ENCODE measurements around the gene ITGA2. TPM values are rescaled to one million over a fixed set of nuclear protein-coding genes. Genes with fewer than 3 reads are reported as not detected.

The ITGA2 gene
- total RNA-seq, 4 donors from 2014 or later, result 0.34 to 0.88 (median 0.62) TPM

DNA sequence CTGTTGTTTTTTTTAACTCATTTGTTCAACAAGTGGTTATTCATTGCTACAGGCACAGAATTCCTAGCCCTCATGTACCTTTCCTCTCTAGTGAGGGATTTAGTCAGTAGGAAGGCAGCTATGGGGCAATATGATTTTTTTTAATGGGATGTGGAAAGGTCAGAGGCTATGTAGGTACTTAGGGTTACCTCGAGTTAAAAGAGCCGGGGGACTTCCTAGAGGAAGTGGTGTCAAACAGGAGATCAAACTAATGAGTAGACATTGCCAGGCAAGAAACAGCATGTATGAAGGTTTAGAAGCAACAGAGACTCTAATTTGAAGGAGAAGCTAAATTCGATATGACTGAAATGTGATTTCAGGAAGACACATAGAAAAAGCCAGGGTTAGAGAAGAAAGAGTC, 50.7 kb downstream of the ITGA2 start:
- TF ChIP-seq, protein P1, sequence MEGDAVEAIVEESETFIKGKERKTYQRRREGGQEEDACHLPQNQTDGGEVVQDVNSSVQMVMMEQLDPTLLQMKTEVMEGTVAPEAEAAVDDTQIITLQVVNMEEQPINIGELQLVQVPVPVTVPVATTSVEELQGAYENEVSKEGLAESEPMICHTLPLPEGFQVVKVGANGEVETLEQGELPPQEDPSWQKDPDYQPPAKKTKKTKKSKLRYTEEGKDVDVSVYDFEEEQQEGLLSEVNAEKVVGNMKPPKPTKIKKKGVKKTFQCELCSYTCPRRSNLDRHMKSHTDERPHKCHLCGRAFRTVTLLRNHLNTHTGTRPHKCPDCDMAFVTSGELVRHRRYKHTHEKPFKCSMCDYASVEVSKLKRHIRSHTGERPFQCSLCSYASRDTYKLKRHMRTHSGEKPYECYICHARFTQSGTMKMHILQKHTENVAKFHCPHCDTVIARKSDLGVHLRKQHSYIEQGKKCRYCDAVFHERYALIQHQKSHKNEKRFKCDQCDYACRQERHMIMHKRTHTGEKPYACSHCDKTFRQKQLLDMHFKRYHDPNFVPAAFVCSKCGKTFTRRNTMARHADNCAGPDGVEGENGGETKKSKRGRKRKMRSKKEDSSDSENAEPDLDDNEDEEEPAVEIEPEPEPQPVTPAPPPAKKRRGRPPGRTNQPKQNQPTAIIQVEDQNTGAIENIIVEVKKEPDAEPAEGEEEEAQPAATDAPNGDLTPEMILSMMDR (IDR thresholded peaks at IDR 0.05; ENCODE audit: low read depth), result no peak

DNA sequence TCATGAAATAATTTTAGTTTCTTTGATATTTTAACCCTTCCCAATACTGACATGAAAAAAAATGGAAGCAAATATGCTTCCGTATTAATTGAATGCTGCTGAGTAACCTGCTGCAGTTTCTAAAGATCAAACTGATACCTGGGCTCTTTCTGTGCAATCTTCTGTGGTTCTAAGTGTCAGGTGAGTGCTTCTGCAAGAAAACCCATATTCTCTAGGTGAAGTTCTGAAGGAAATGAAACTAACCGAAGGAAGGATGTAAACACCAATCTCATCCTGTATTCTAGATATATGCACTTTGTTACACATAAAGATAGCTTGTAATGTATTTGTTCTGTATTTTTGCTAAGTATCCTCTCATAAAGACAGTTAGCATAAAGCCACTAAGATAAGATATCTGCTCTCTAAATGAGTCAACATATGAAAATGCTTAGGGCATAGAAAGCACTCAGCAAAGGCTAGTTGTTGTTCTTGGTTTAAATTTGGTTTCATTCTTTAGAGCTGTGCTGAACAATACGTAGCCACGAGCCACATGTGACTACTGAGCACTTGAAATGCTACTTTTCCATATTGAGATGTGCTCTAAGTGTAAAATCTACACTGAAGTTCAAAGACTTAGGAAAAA, 52.0 kb downstream of the ITGA2 start:
- TF ChIP-seq, protein P1 (IDR thresholded peaks at IDR 0.05; ENCODE audit: low read depth), result no peak

DNA sequence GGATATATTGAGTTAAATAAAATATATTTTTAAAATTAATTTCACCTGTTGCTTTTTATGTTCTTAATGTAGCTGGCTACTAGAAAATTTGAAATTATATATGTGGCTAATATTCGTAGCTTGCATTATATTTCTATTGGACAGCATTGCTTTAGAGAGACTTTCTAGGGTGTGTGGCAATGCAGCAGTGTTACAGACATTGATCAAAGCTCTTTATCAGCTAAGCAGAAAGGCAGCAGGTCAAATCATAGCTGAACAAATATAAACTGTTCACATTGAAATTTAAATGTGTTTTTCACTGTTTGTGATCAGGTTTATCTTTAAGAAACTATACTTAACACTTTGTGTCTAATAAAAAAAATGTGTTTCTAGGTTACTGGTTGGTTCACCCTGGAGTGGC, 52.6 kb downstream of the ITGA2 start:
- TF ChIP-seq, protein P1 (IDR thresholded peaks at IDR 0.05; ENCODE audit: low read depth), result no peak

DNA sequence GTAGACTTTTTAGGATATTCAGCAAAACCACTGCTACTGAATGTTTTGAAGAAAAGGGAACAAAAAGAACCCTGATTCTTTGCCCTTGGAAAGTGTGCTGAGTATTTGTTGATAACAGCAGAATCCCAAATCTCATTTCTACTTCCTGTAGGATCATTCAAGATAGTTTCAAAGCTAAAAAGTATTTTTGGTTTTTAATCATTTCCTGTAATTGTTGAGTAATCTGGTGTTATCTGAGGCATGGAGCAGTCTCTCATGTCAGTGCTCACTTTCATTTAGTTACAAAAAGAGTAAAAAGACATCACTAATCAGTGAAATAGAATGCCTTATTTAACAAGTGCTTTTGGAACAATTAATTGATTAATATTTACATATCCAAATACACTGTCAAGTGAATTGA, 56.1 kb downstream of the ITGA2 start:
- TF ChIP-seq, protein P1 (IDR thresholded peaks at IDR 0.05; ENCODE audit: low read depth), result no peak

DNA sequence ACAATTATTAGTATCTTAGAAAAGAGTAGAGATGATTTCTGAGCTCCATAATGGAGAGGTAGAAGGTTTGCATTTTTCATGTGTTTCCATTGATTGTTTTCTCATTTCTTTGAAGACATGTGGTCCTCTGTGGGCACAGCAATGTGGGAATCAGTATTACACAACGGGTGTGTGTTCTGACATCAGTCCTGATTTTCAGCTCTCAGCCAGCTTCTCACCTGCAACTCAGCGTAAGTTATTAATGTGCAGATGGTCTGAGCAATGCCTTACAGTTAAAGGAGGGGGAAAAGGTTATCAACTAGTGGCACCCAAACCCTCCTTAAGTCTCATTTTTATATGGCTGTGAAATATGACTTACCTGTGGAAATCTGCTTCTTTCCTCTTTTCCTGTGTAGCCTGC, 59.1 kb downstream of the ITGA2 start:
- TF ChIP-seq, protein P1 (IDR thresholded peaks at IDR 0.05; ENCODE audit: low read depth), result no peak

DNA sequence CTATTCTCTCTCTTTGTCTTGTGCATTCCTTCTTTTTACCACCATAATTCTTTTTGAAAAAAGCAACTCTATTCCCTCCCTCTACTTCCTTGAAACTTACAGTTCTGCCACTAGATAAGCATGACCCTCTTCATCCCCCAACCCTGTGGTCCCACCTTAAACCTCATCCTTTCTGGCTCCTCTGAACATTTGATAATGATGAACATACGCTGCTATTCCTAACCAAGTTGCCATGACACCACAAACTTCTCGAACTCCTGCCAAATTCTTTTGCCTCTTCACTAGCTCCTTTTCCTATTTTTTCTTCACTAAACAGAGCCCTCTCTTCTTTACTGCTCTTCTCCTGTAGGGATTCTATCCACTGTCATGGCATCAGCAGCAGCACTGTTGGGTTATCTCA, 63.3 kb downstream of the ITGA2 start:
- TF ChIP-seq, protein P1 (IDR thresholded peaks at IDR 0.05; ENCODE audit: low read depth), result no peak

DNA sequence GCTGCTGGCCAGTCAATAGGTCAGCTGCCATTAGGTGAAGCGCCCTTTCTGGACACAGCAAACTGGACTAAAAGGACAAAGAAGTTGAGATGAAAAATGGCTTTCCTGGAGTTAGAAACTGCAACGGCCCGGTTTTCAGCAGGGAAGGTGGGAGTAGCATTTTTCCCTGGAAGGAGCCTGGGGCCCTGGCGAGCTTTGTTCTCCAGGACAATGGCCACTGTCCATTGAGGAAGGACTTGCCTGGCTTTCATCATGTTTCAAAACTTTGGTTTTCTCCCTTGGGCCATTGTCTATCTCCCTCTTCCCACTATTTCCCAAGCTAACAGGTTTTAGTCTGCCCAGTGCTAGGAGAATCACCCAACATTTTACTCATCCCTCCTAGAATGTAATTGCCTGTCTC, 64.2 kb downstream of the ITGA2 start:
- TF ChIP-seq, protein P1 (IDR thresholded peaks at IDR 0.05; ENCODE audit: low read depth), result no peak

All from subcutaneous adipose tissue (tissue), 4 donors.